Measurements from ENCODE around the gene TEX2. TPM values are rescaled to one million over a fixed set of nuclear protein-coding genes. Genes with fewer than 3 reads are reported as not detected.

Gene TEX2
- total RNA-seq, 2 experiments from 2014 or later, result 14.8 to 17.6 TPM

GRCh38 chr17:64260886-64261285, 2.2 kb downstream of the TEX2 start:
- Mint-ChIP-seq H3K4me1 (peaks cover 30% of the 10 kb centered on the region), H3K36me3 (no peaks in the 10 kb centered on the region), H3K27me3 (peaks cover 8% of the 10 kb centered on the region), H3K4me3 (no peak overlapping the region), H3K27ac (no peak overlapping the region), H3K9me3 (ENCODE audit: low read depth) (no peaks in the 10 kb centered on the region)
- ATAC-seq, result no peak
- no peak for DNase-seq
- CTCF ChIA-PET, result interaction anchor here (1.0 kb wide), 1 partner anchor 127 kb away, joined by 3 read pairs; no protein-coding TSS in a partner anchor

- ATAC-seq, result no peak
- no peak overlapping the region for H3K27ac Mint-ChIP-seq
These were observed 3.1 kb downstream of the TEX2 start for GRCh38 chr17:64259922-64260321.

GRCh38 chr17:64259426-64259825, 3.6 kb downstream of the TEX2 start:
- Mint-ChIP-seq H3K4me3 (no peak overlapping the region), H3K4me1 (peaks cover 29% of the 10 kb centered on the region), H3K36me3 (peaks cover 2% of the 10 kb centered on the region), H3K27me3 (peaks cover under 1% of the 10 kb centered on the region), H3K27ac (no peak overlapping the region), H3K9me3 (ENCODE audit: low read depth) (no peaks in the 10 kb centered on the region)
- DNase-seq (no peak), ATAC-seq (no peak)
- CTCF ChIA-PET, result no interaction called here

More at GRCh38 chr17:64259922-64260321, 3.1 kb downstream of the TEX2 start:
- no peak for DNase-seq
- no peak overlapping the region for H3K4me3 Mint-ChIP-seq
- H3K9me3 Mint-ChIP-seq (ENCODE audit: low read depth), result no peaks in the 10 kb centered on the region
- H3K4me1 Mint-ChIP-seq, result peaks cover 30% of the 10 kb centered on the region
- CTCF ChIA-PET, result interaction anchor here (0.6 to 1.0 kb wide), 2 partner anchors 126 to 409 kb away, joined by 3 to 4 read pairs; no protein-coding TSS in a partner anchor
- peaks cover 2% of the 10 kb centered on the region for H3K36me3 Mint-ChIP-seq
- peaks cover 5% of the 10 kb centered on the region for H3K27me3 Mint-ChIP-seq

- H3K27me3 Mint-ChIP-seq, result no peaks in the 10 kb centered on the region
- ATAC-seq (no peak), DNase-seq (no peak)
- CTCF ChIA-PET, result no interaction called here
- no peaks in the 10 kb centered on the region for H3K9me3 Mint-ChIP-seq (ENCODE audit: low read depth)
- peaks cover 15% of the 10 kb centered on the region for H3K4me1 Mint-ChIP-seq
- H3K36me3 Mint-ChIP-seq, result peaks cover 2% of the 10 kb centered on the region
- H3K27ac Mint-ChIP-seq, result no peak overlapping the region
- H3K4me3 Mint-ChIP-seq, result no peak overlapping the region
These were observed 5.9 kb downstream of the TEX2 start for GRCh38 chr17:64256913-64257807.

- DNase-seq (no peak), ATAC-seq (no peak)
- Mint-ChIP-seq H3K36me3 (peaks cover 2% of the 10 kb centered on the region), H3K4me1 (peaks cover 4% of the 10 kb centered on the region), H3K27me3 (no peaks in the 10 kb centered on the region), H3K9me3 (ENCODE audit: low read depth) (no peaks in the 10 kb centered on the region), H3K4me3 (no peak overlapping the region), H3K27ac (no peak overlapping the region)
- CTCF ChIA-PET, result no interaction called here
These were observed 7.3 kb downstream of the TEX2 start for GRCh38 chr17:64255764-64256163.

- no peaks in the 10 kb centered on the region for H3K4me1 Mint-ChIP-seq
- no peak overlapping the region for H3K4me3 Mint-ChIP-seq
- H3K27ac Mint-ChIP-seq, result no peak overlapping the region
- H3K36me3 Mint-ChIP-seq, result peaks cover 2% of the 10 kb centered on the region
- CTCF ChIA-PET, result no interaction called here
- DNase-seq (no peak), ATAC-seq (no peak)
- no peaks in the 10 kb centered on the region for H3K9me3 Mint-ChIP-seq (ENCODE audit: low read depth)
- no peaks in the 10 kb centered on the region for H3K27me3 Mint-ChIP-seq
These were observed 8.3 kb downstream of the TEX2 start for GRCh38 chr17:64254755-64255154.

GRCh38 chr17:64253470-64253869, 9.6 kb downstream of the TEX2 start:
- Mint-ChIP-seq H3K27ac (no peak overlapping the region), H3K36me3 (peaks cover 2% of the 10 kb centered on the region), H3K9me3 (ENCODE audit: low read depth) (no peaks in the 10 kb centered on the region), H3K4me3 (no peak overlapping the region), H3K4me1 (no peaks in the 10 kb centered on the region), H3K27me3 (no peaks in the 10 kb centered on the region)
- ATAC-seq, result no peak
- no peak for DNase-seq
- CTCF ChIA-PET, result no interaction called here

GRCh38 chr17:64252831-64253230, 10.2 kb downstream of the TEX2 start:
- ATAC-seq (no peak), DNase-seq (no peak)
- Mint-ChIP-seq H3K4me3 (no peak overlapping the region), H3K27me3 (no peaks in the 10 kb centered on the region), H3K36me3 (peaks cover 2% of the 10 kb centered on the region), H3K9me3 (ENCODE audit: low read depth) (no peaks in the 10 kb centered on the region), H3K4me1 (no peaks in the 10 kb centered on the region), H3K27ac (no peak overlapping the region)
- CTCF ChIA-PET, result no interaction called here

GRCh38 chr17:64250233-64250835, 12.7 kb downstream of the TEX2 start:
- H3K27ac Mint-ChIP-seq, result no peak overlapping the region
- no peaks in the 10 kb centered on the region for H3K27me3 Mint-ChIP-seq
- no peak for ATAC-seq
- H3K9me3 Mint-ChIP-seq (ENCODE audit: low read depth), result no peaks in the 10 kb centered on the region
- no peaks in the 10 kb centered on the region for H3K36me3 Mint-ChIP-seq
- DNase-seq, result no peak
- CTCF ChIA-PET, result interaction anchor here (1.0 to 1.6 kb wide), 2 partner anchors 13 to 189 kb away, joined by 3 to 5 read pairs; no protein-coding TSS in a partner anchor
- H3K4me1 Mint-ChIP-seq, result no peaks in the 10 kb centered on the region
- H3K4me3 Mint-ChIP-seq, result no peak overlapping the region

- H3K4me1 Mint-ChIP-seq, result no peaks in the 10 kb centered on the region
- ATAC-seq (no peak), DNase-seq (no peak)
- H3K27ac Mint-ChIP-seq, result no peak overlapping the region
- H3K36me3 Mint-ChIP-seq, result no peaks in the 10 kb centered on the region
- no peaks in the 10 kb centered on the region for H3K9me3 Mint-ChIP-seq (ENCODE audit: low read depth)
- no peaks in the 10 kb centered on the region for H3K27me3 Mint-ChIP-seq
- no peak overlapping the region for H3K4me3 Mint-ChIP-seq
- CTCF ChIA-PET, result no interaction called here
These were observed 15.2 kb downstream of the TEX2 start for GRCh38 chr17:64247836-64248235.

- CTCF ChIA-PET, result no interaction called here
- DNase-seq, result no peak
- Mint-ChIP-seq H3K9me3 (ENCODE audit: low read depth) (no peaks in the 10 kb centered on the region), H3K27me3 (no peaks in the 10 kb centered on the region), H3K36me3 (no peaks in the 10 kb centered on the region), H3K4me1 (no peaks in the 10 kb centered on the region), H3K27ac (no peak overlapping the region), H3K4me3 (no peak overlapping the region)
- ATAC-seq, result no peak
These were observed 17.6 kb downstream of the TEX2 start for GRCh38 chr17:64245218-64246145.

GRCh38 chr17:64244165-64244564, 18.9 kb downstream of the TEX2 start:
- H3K9me3 Mint-ChIP-seq (ENCODE audit: low read depth), result no peaks in the 10 kb centered on the region
- ATAC-seq (no peak), DNase-seq (no peak)
- no peaks in the 10 kb centered on the region for H3K4me1 Mint-ChIP-seq
- CTCF ChIA-PET, result no interaction called here
- H3K36me3 Mint-ChIP-seq, result no peaks in the 10 kb centered on the region
- H3K27ac Mint-ChIP-seq, result no peak overlapping the region
- H3K27me3 Mint-ChIP-seq, result no peaks in the 10 kb centered on the region
- no peak overlapping the region for H3K4me3 Mint-ChIP-seq

- DNase-seq, result no peak
- ATAC-seq, result no peak
- no peak overlapping the region for H3K27ac Mint-ChIP-seq
- no peaks in the 10 kb centered on the region for H3K36me3 Mint-ChIP-seq
- H3K9me3 Mint-ChIP-seq (ENCODE audit: low read depth), result no peaks in the 10 kb centered on the region
- H3K27me3 Mint-ChIP-seq, result no peaks in the 10 kb centered on the region
- no peak overlapping the region for H3K4me3 Mint-ChIP-seq
- CTCF ChIA-PET, result no interaction called here
- H3K4me1 Mint-ChIP-seq, result peaks cover 2% of the 10 kb centered on the region
These were observed 19.7 kb downstream of the TEX2 start for GRCh38 chr17:64243340-64243739.
